GM19395 (cell line): ENCODE data around the gene KRT16.
"Not testable (repeated sequence)": the region's sequence is repeated elsewhere in the genome, so short reads cannot be mapped to it uniquely, and the experiment has no call there.

ENCODE experiments used
- ATAC-seq: cut with Tn5 transposase; IDR thresholded peaks from one replicate; pipeline ENCODE4 v1.9.1; 2021; ENCODE audit warnings: mild to moderate bottlenecking, moderate library complexity; ENCODE audit not compliant: unreplicated experiment

Gene KRT16

GRCh38 chr17:41585301-41586056 is 27.1 kb downstream of the KRT16 start:
- no peak for ATAC-seq

- not testable (repeated sequence) for ATAC-seq
These were observed 28.1 kb downstream of the KRT16 start for GRCh38 chr17:41584331-41584927.

GRCh38 chr17:41583137-41584127 is 29.1 kb downstream of the KRT16 start:
- no peak for ATAC-seq

GRCh38 chr17:41582061-41582968 is 30.3 kb downstream of the KRT16 start:
- ATAC-seq, result not testable (repeated sequence)

GRCh38 chr17:41581366-41582060 is 31.1 kb downstream of the KRT16 start:
- ATAC-seq, result no peak

GRCh38 chr17:41580687-41581365 is 31.7 kb downstream of the KRT16 start:
- no peak for ATAC-seq

GRCh38 chr17:41580244-41580575 is 32.4 kb downstream of the KRT16 start:
- no peak for ATAC-seq

- ATAC-seq, result peak; percentile 54
These were observed 32.9 kb downstream of the KRT16 start for GRCh38 chr17:41579484-41580243.

GRCh38 chr17:41578971-41579370 is 33.6 kb downstream of the KRT16 start:
- no peak for ATAC-seq

GRCh38 chr17:41578538-41578937 is 34.0 kb downstream of the KRT16 start:
- ATAC-seq, result no peak

GRCh38 chr17:41576740-41577139 is 35.8 kb downstream of the KRT16 start:
- not testable (repeated sequence) for ATAC-seq

GRCh38 chr17:41575336-41575735 is 37.2 kb downstream of the KRT16 start:
- ATAC-seq, result no peak

GRCh38 chr17:41571561-41572434 is 40.8 kb downstream of the KRT16 start, which contains the start of gene KRT9:
Gene KRT9, minus strand, starts transcription at chr17:41572059. Its CDS starts 67 bp downstream, at chr17:41571992.
- no peak for ATAC-seq

- no peak for ATAC-seq
These were observed 45.2 kb downstream of the KRT16 start for GRCh38 chr17:41567317-41567716.

GRCh38 chr17:41565338-41565737 is 47.2 kb downstream of the KRT16 start:
- ATAC-seq, result no peak

- no peak for ATAC-seq
These were observed 48.9 kb downstream of the KRT16 start for GRCh38 chr17:41563607-41564170.

GRCh38 chr17:41561554-41561953 is 51.0 kb downstream of the KRT16 start:
- no peak for ATAC-seq
